DLD1 (cell line): ENCODE measurements around the gene OR7G1.
"Not testable (repeated sequence)": the region's sequence is repeated elsewhere in the genome, so short reads cannot be mapped to it uniquely, and the experiment has no call there.

Experiments
- in situ Hi-C: cut with HindIII; loops from 2 replicates; pipeline ENCODE4 v1.10.0; 2017; ENCODE audit warnings: low sequenced_read_pairs

The OR7G1 gene

DNA sequence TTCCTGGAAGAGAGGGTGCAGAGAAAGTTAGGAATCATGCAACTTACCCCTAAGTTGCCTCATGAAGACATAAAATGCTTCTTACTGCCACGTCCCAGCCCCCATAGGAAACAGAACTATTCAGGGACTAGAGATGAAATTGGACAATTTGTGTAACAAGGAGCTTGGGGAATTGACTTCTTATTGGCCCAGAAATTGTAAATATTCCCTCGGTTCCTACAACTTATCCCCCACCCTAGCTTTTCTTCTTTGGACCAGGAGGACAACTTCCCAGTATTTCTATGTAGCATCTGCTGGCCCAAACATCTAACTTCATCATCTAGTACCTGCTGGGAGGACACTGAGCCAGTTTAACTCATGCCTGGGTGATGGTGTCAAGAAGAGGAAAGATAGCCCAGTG, 28.8 kb downstream of the OR7G1 start, which contains the start of gene OR1M1:
OR1M1 (plus strand) TSS at position 301 of the 400 bp plus-strand sequence. CDS start 6,184 bp downstream, outside the sequence.
- in situ Hi-C loops = no loop called here

DNA sequence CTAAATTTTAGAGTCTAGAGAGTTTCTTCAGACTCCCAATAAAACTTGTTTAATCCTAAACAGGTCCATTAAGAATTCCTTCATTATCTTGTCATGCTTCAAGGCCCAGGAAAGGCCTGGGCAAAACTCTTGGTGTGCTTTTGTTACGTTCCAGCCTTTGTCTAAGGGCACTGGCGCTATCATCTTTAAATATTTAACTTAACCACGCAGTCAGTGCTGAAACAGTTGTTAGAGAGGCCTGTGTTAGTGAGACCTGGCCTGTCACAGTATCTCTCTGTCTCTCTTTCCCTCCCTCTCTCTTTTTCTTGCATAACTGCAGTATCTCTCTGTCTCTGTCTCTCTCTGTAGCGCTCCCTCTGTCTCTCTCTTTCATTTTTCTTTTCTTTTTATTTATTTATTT, 36.9 kb downstream of the OR7G1 start:
- in situ Hi-C loops = no loop called here

DNA sequence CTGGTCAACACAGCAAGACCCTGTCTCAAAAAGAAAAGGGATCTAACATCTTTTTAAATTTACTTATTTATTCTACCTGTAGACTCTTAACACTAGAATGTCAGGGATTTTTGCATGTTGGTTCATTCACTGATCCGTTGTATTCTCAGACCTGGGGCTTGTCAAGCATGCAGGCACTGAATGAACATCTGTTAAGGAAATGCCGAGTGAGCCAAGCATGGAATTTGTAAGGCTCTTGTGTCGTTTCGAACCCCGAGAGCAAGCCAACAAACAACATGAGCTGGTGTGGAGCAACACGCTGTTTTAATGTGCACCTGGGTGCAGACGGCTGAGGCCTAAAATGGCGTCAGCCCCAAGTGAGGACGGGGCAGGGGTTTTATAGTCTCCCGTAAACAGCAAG, 38.7 kb downstream of the OR7G1 start:
- in situ Hi-C loops = no loop called here

DNA sequence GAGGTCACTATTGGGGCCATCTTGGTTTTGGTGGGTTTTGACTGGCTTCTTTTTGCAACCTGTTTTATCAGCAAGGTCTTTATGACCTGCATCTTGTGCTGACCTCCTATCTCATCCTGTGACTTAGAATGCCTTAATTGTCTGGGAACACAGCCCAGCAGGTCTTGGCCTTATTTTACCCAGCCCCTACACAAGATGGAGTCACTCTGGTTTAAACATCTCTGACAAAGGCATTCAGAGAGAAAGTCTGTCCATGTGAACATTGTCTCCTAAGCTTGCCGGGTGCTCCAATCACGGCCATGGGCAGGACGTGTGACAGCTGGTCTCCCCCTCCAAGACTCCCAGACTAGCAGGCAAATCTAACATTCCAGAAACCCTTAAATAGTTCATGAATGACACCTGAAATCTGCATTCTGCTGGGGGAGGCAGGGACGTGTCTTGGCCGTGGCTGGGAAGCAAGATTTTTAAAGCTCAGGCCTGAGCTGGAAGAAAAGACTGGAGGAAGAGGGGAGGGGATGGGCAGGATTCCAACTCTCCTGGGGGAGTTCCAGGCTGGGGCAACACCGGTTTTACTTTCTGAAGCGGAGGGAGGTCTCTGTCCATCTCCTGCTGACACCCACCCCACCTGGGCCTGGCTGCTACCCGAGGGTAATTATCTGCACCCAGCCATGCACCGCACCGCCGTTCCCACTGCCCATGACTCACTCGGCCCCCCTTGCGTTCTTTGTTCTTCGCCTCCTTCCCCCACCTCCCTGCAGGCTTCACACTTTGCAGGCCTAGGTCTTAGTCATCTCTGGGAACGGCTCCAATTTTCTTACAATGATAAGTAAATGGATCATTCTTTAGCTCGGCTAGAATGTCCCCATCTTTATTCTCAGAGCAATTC, 40.3 kb downstream of the OR7G1 start:
- in situ Hi-C loops = no loop called here

- in situ Hi-C loops = no loop called here
Observed at GRCh38 chr19:9073806-9074205, 41.8 kb downstream of the OR7G1 start.

DNA sequence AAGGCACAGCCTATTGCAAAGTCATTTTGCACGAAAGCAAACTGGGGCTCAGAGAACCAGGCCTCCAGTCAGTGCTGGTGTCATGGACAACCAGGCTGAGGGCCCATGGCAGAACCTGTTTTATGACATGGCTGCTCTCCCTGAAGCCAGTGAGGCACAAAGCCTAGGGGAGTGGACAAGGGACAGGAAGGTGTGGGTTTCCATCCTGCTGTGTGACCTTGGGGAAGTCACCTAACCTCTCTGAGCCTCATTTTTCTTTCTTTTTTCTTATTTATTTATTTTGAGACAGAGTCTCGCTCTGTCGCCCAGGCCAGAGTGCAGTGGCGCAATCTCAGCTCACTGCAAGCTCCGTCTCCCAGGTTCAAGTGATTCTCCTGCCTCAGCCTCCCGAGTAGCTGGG, 43.8 kb downstream of the OR7G1 start:
- in situ Hi-C loops = not testable (repeated sequence)

- in situ Hi-C loops = no loop called here
Observed at GRCh38 chr19:9070066-9070465, 45.5 kb downstream of the OR7G1 start.

DNA sequence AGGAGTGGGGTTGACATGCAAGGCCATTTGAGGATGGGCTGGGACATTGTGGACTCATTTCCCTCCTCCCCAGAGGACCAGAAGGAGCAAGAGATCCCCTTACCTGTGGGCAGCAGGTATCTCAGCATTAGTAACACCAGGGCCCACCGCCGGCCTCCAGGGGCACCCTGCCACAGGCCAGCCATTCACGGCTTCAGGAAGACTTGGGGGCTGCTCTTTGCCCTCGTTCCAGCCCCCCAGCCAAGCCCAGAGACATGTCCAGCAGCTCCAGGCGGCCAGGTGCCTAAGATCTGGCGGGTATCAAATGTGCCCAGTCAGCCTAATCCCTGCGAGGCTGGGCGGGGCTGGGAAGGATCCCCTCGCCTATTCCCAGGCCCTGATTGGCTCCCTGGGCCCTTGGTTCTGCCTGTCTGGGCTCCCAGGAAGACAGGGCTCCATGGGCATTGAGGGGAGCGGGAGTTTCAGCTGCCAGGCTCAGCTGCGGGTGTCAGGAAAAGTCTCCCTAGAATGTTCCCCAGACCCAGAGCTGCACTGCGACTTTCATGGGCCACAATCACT, 50.0 kb downstream of the OR7G1 start:
- in situ Hi-C loops = no loop called here
